SK-N-SH treated with all-trans-retinoic acid at 6 μM for 48 hours (cell line): ENCODE measurements around the gene CTSD.

Experiments used
- BACH2 ChIP-seq: fragments of 250-450 bp; sonication (Bioruptor Pico); IDR thresholded peaks from 2 replicates; pipeline ENCODE4 v1.9.0; 2021; ENCODE audit warnings: mild to moderate bottlenecking, borderline replicate concordance
- PPARA ChIP-seq: fragments of 250-450 bp; sonication (Bioruptor Pico); IDR thresholded peaks from 2 replicates; pipeline ENCODE4 v1.5.0; 2020; ENCODE audit warnings: mild to moderate bottlenecking, borderline replicate concordance
- RARB ChIP-seq: fragments of 250-450 bp; sonication (Bioruptor Pico); IDR thresholded peaks from 2 replicates; pipeline ENCODE4 v1.8.0; 2021; ENCODE audit warnings: mild to moderate bottlenecking, moderate library complexity
- ZC3H10 ChIP-seq: fragments of 250-450 bp; sonication (Bioruptor Pico); IDR thresholded peaks from 2 replicates; pipeline ENCODE4 v1.5.1; 2021; ENCODE audit warnings: mild to moderate bottlenecking, moderate library complexity

DNA sequence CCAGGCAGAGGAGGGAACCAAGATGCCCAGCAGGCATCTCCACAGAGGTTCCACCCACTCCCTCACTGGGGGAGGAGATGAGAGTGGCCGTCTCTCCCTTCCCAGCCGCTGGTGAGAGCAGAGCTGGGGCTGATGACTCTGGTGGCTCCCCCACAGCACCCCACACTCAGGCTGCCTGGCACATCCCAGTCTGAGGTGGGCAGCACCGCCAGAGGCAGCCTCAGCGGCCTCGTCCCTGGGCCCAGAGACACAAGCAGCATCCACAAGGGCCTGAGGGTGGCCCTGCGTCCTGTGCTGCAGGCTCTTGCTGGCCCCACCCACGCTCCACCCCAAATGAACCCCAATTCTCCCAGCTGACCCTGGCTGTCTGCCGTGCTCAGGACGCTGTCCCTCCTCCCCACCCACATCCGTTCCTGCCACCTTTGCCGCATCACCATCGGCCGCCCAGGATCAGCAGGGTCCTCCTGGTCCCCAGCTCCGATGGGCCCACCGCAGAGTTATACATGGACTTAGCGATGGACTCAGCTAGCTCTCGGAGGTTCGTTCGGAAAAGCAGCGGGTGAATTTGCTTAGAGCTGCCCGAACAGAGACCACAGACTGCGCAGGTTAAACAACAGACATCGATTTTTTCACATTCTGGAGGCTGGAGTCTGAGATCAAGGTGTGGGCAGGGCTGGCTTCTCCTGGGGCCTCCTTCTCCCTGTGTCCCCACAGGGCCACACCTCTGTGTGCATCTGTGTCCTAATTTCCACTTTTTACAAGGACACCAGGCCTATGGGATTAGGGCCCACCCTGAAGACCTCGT lies 20.2 kb upstream of the CTSD start:
- TF ChIP-seq BACH2: no peak
- TF ChIP-seq RARB (CRISPR knock-in tag): no peak
- TF ChIP-seq ZC3H10 (CRISPR knock-in tag): no peak
- TF ChIP-seq PPARA (CRISPR knock-in tag): no peak
